ENCODE measurements around the gene LRRTM2. TPM values are rescaled to one million over a fixed set of nuclear protein-coding genes. Genes with fewer than 3 reads are reported as not detected.

Gene LRRTM2
- polyA plus RNA-seq, 3 donors, result 0.02 TPM; not detected in 2

DNA sequence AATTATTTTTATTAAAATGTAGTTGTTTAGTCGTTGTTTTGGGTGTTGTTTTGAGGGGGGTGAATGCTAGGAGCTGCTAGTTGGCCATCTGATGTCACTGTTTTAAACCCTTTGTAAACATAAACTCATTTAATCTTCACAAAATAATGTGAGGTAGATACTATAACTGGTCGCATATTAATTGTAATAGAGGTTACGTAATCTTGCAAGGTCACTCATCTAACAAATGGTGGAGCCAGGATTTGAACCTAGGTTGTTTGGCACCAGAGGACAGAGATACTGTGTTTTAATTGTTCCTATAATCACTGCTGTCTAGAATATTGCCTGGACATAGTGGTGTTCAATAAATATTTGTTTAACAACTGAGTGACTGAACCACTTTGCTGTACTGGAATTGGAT lies 54.4 kb downstream of the LRRTM2 start:
- no peak for DNase-seq
- 100% methylated on average over 1 of the region's 3 CpGs for WGBS (ENCODE audit: insufficient coverage)
- Mint-ChIP-seq H3K4me3 (no peak overlapping the region), H3K27ac (no peak overlapping the region), H3K4me1 (peaks cover 9% of the 10 kb centered on the region), H3K9me3 (no peaks in the 10 kb centered on the region), H3K36me3 (peaks cover 45 to 64% of the 10 kb centered on the region in 2 donors), H3K27me3 (ENCODE audit: low read depth in 3 of 3) (peaks cover 0 to 2% (median 0%) of the 10 kb centered on the region in 3 donors)
- H3K4me1 ChIP-seq (ENCODE audit: control insufficient read depth in 1 of 2, insufficient read depth in 2 of 2, low read length in 2 of 2), result no peaks in the 10 kb centered on the region
- H3K4me2 ChIP-seq (replicated peaks; ENCODE audit: extremely low read depth, low read length, poor library complexity, severe bottlenecking), result no peak overlapping the region
- no peak overlapping the region for H3K27ac ChIP-seq (ENCODE audit: low read depth in 1 of 2, low read length in 2 of 2)
- no peak overlapping the region for H3K9ac ChIP-seq (ENCODE audit: insufficient read depth, low read length, poor library complexity, severe bottlenecking)
- H3K9me3 ChIP-seq (replicated peaks in 1 of 2; ENCODE audit: control insufficient read depth in 1 of 2, insufficient read depth in 1 of 2, low read length in 2 of 2), result no peaks in the 10 kb centered on the region
- H2AFZ ChIP-seq (ENCODE audit: insufficient read depth, low read depth, low read length, poor library complexity, severe bottlenecking), result no peak overlapping the region
- H3K27me3 ChIP-seq (ENCODE audit: control insufficient read depth in 2 of 2, insufficient read depth in 2 of 2, low read length in 2 of 2), result no peaks in the 10 kb centered on the region
- peaks cover 79% of the 10 kb centered on the region for H4K20me1 ChIP-seq (ENCODE audit: insufficient read depth, low read length)
- H3K36me3 ChIP-seq (replicated peaks in 1 of 2; ENCODE audit: control insufficient read depth in 1 of 2, insufficient read depth in 2 of 2, low read length in 2 of 2), result peaks cover 15 to 66% of the 10 kb centered on the region in 2 donors
- TF ChIP-seq, protein P1, sequence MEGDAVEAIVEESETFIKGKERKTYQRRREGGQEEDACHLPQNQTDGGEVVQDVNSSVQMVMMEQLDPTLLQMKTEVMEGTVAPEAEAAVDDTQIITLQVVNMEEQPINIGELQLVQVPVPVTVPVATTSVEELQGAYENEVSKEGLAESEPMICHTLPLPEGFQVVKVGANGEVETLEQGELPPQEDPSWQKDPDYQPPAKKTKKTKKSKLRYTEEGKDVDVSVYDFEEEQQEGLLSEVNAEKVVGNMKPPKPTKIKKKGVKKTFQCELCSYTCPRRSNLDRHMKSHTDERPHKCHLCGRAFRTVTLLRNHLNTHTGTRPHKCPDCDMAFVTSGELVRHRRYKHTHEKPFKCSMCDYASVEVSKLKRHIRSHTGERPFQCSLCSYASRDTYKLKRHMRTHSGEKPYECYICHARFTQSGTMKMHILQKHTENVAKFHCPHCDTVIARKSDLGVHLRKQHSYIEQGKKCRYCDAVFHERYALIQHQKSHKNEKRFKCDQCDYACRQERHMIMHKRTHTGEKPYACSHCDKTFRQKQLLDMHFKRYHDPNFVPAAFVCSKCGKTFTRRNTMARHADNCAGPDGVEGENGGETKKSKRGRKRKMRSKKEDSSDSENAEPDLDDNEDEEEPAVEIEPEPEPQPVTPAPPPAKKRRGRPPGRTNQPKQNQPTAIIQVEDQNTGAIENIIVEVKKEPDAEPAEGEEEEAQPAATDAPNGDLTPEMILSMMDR (IDR thresholded peaks at IDR 0.05), result no peak
- H3K4me3 ChIP-seq (replicated peaks in 1 of 3; ENCODE audit: low read depth in 2 of 3, low read length in 3 of 3), result no peak overlapping the region
- H3K79me2 ChIP-seq (ENCODE audit: insufficient read depth, low read length), result peaks cover 4% of the 10 kb centered on the region
- intact Hi-C loops (cut with micrococcal nuclease), result no loop called here

DNA sequence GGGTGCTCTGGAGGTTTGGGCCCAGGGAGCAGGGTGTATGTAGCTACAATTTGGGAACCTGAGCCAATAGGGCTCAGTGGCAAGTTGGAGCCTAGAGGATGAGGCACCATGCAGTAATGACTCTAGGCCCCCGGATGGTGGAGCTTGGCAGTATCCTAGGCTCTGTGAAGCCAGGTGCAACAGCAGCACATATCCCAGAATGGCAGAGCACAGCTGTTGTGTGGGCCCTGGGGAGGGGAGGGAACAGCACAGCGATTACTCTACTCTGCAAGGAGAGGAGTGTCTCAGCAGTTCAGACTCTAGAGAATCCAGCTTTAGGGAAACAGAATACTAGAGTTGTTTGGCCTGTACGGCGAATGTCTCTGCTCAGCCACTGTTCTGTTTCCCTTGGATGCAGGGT lies 56.1 kb downstream of the LRRTM2 start:
- Histone ChIP-seq H3K4me2 (replicated peaks; ENCODE audit: extremely low read depth, low read length, poor library complexity, severe bottlenecking) (no peak overlapping the region), H3K79me2 (ENCODE audit: insufficient read depth, low read length) (peaks cover 4% of the 10 kb centered on the region), H3K9me3 (replicated peaks in 1 of 2; ENCODE audit: control insufficient read depth in 1 of 2, insufficient read depth in 1 of 2, low read length in 2 of 2) (no peaks in the 10 kb centered on the region), H3K4me3 (replicated peaks in 1 of 3; ENCODE audit: low read depth in 2 of 3, low read length in 3 of 3) (no peak overlapping the region), H3K27ac (ENCODE audit: low read depth in 1 of 2, low read length in 2 of 2) (no peak overlapping the region), H4K20me1 (ENCODE audit: insufficient read depth, low read length) (peaks cover 71% of the 10 kb centered on the region), H3K4me1 (ENCODE audit: control insufficient read depth in 1 of 2, insufficient read depth in 2 of 2, low read length in 2 of 2) (no peaks in the 10 kb centered on the region), H2AFZ (ENCODE audit: insufficient read depth, low read depth, low read length, poor library complexity, severe bottlenecking) (no peak overlapping the region), H3K27me3 (ENCODE audit: control insufficient read depth in 2 of 2, insufficient read depth in 2 of 2, low read length in 2 of 2) (no peaks in the 10 kb centered on the region), H3K9ac (ENCODE audit: insufficient read depth, low read length, poor library complexity, severe bottlenecking) (no peak overlapping the region), H3K36me3 (replicated peaks in 1 of 2; ENCODE audit: control insufficient read depth in 1 of 2, insufficient read depth in 2 of 2, low read length in 2 of 2) (peaks cover 15 to 66% of the 10 kb centered on the region in 2 donors)
- whole genome bisulfite sequencing (ENCODE audit: insufficient coverage), result 98% methylated on average over 4 of the region's 4 CpGs
- DNase-seq, result no peak
- Mint-ChIP-seq H3K36me3 (peaks cover 48 to 68% of the 10 kb centered on the region in 2 donors), H3K27me3 (ENCODE audit: low read depth in 3 of 3) (peaks cover 0 to 2% (median 0%) of the 10 kb centered on the region in 3 donors), H3K4me1 (peaks cover 9% of the 10 kb centered on the region), H3K9me3 (no peaks in the 10 kb centered on the region), H3K4me3 (no peak overlapping the region), H3K27ac (peak overlapping the region in 2 of 7 donors; percentile 21 to 25)
- intact Hi-C loops (cut with micrococcal nuclease), result no loop called here
- TF ChIP-seq, protein P1 (IDR thresholded peaks at IDR 0.05), result no peak

Other genes starting within 250 kb of the LRRTM2 start
- gene CTNNA1, start 121.9 kb downstream of the LRRTM2 start, polyA plus RNA-seq, result 10 to 100 TPM; 56.6 to 84.5 (median 66.2) TPM